MG63 (cell line): ENCODE data around the gene SLC34A1. TPM values are rescaled to one million over a fixed set of nuclear protein-coding genes. Genes with fewer than 3 reads are reported as not detected.
A peak's percentile ranks its signal among the peaks of the same experiment; 100 is the strongest.

Source experiments
- DNase-seq: peaks from one replicate; pipeline ENCODE4 v3.0.0-alpha.2; 2020
- H3K27me3 ChIP-seq: fragments of 250-450 bp; sonication (Bioruptor Pico); 2 replicates; pipeline ENCODE4 v1.5.1; 2020; ENCODE audit warnings: mild to moderate bottlenecking, moderate library complexity
- H3K36me3 ChIP-seq: fragments of 250-450 bp; sonication (Bioruptor Pico); 2 replicates; pipeline ENCODE4 v1.5.1; 2020; ENCODE audit warnings: mild to moderate bottlenecking, moderate library complexity
- H3K4me3 ChIP-seq: fragments of 250-450 bp; sonication (Bioruptor Pico); 2 replicates; pipeline ENCODE4 v1.5.1; 2020; ENCODE audit warnings: mild to moderate bottlenecking, moderate library complexity
- H3K9me3 ChIP-seq: fragments of 250-450 bp; sonication (Bioruptor Pico); 2 replicates; pipeline ENCODE4 v1.5.1; 2020; ENCODE audit warnings: mild to moderate bottlenecking, moderate library complexity
- total RNA-seq: library from RNA; depleted of rRNA; stranded (reverse); fragments of >200 nt; shearing (Covaris generic); gene quantifications from 2 replicates; pipeline ENCODE4 v1.2.3, GENCODE V29; 2014; ENCODE audit warnings: low replicate concordance

SLC34A1 gene
- total RNA-seq, 1 experiment from 2014 or later: not detected

- H3K4me3 ChIP-seq: no peak overlapping the region
- no peaks in the 10 kb centered on the region for H3K9me3 ChIP-seq
- no peaks in the 10 kb centered on the region for H3K27me3 ChIP-seq
- peak; percentile 86 for DNase-seq
- H3K36me3 ChIP-seq: no peaks in the 10 kb centered on the region
Observed at GRCh38 chr5:177389241-177390169, 5.3 kb downstream of the SLC34A1 start.

GRCh38 chr5:177390363-177391300, 6.4 kb downstream of the SLC34A1 start:
- Histone ChIP-seq H3K4me3 (no peak overlapping the region), H3K9me3 (no peaks in the 10 kb centered on the region), H3K36me3 (no peaks in the 10 kb centered on the region), H3K27me3 (no peaks in the 10 kb centered on the region)
- DNase-seq: peak; percentile 83

- H3K4me3 ChIP-seq: no peak overlapping the region
- H3K9me3 ChIP-seq: no peaks in the 10 kb centered on the region
- no peaks in the 10 kb centered on the region for H3K36me3 ChIP-seq
- H3K27me3 ChIP-seq: no peaks in the 10 kb centered on the region
- no peak for DNase-seq
Observed at GRCh38 chr5:177392765-177393164, 8.5 kb downstream of the SLC34A1 start.

- no peaks in the 10 kb centered on the region for H3K36me3 ChIP-seq
- no peaks in the 10 kb centered on the region for H3K9me3 ChIP-seq
- no peak overlapping the region for H3K4me3 ChIP-seq
- no peak for DNase-seq
- no peaks in the 10 kb centered on the region for H3K27me3 ChIP-seq
Observed at GRCh38 chr5:177393206-177393765, 9.1 kb downstream of the SLC34A1 start.

GRCh38 chr5:177393990-177394389, 9.8 kb downstream of the SLC34A1 start:
- Histone ChIP-seq H3K9me3 (no peaks in the 10 kb centered on the region), H3K36me3 (no peaks in the 10 kb centered on the region), H3K4me3 (no peak overlapping the region), H3K27me3 (no peaks in the 10 kb centered on the region)
- no peak for DNase-seq

- Histone ChIP-seq H3K9me3 (no peaks in the 10 kb centered on the region), H3K27me3 (peaks cover 5% of the 10 kb centered on the region), H3K4me3 (no peak overlapping the region), H3K36me3 (no peaks in the 10 kb centered on the region)
- no peak for DNase-seq
Observed at GRCh38 chr5:177396078-177396477, 11.8 kb downstream of the SLC34A1 start.

GRCh38 chr5:177396807-177397206, 12.6 kb downstream of the SLC34A1 start:
- no peaks in the 10 kb centered on the region for H3K9me3 ChIP-seq
- H3K4me3 ChIP-seq: no peak overlapping the region
- H3K36me3 ChIP-seq: no peaks in the 10 kb centered on the region
- peaks cover 12% of the 10 kb centered on the region for H3K27me3 ChIP-seq
- DNase-seq: no peak

- Histone ChIP-seq H3K9me3 (no peaks in the 10 kb centered on the region), H3K4me3 (no peak overlapping the region), H3K36me3 (no peaks in the 10 kb centered on the region), H3K27me3 (peaks cover 23% of the 10 kb centered on the region)
- DNase-seq: no peak
Observed at GRCh38 chr5:177397875-177398390, 13.7 kb downstream of the SLC34A1 start.

GRCh38 chr5:177399997-177400868, 16.0 kb downstream of the SLC34A1 start, which contains the start of gene PFN3:
TSS of gene PFN3 (minus strand) at chr5:177400661. CDS start at chr5:177400576, 85 bp downstream.
- Histone ChIP-seq H3K4me3 (no peak within 1 kb of the TSS), H3K27me3 (peaks cover 35% of the 10 kb centered on the region), H3K9me3 (no peaks in the 10 kb centered on the region), H3K36me3 (no peaks in the 10 kb centered on the region)
- DNase-seq: no peak

GRCh38 chr5:177402271-177403043, 18.2 kb downstream of the SLC34A1 start:
- peaks cover 35% of the 10 kb centered on the region for H3K27me3 ChIP-seq

GRCh38 chr5:177403102-177403791, 19.0 kb downstream of the SLC34A1 start:
- Histone ChIP-seq H3K36me3 (no peaks in the 10 kb centered on the region), H3K4me3 (peak overlapping the region; percentile 45), H3K27me3 (peaks cover 35% of the 10 kb centered on the region), H3K9me3 (no peaks in the 10 kb centered on the region)
- DNase-seq: no peak

More at GRCh38 chr5:177402271-177403043, 18.2 kb downstream of the SLC34A1 start:
- Histone ChIP-seq H3K9me3 (no peaks in the 10 kb centered on the region), H3K4me3 (peak overlapping the region; percentile 11; the same call in 1 of the 2 replicates), H3K36me3 (no peaks in the 10 kb centered on the region)
- DNase-seq: peak; percentile 75

GRCh38 chr5:177403792-177404640, 19.8 kb downstream of the SLC34A1 start:
- peak; percentile 79 for DNase-seq
- H3K27me3 ChIP-seq: peaks cover 35% of the 10 kb centered on the region
- H3K4me3 ChIP-seq: peak overlapping the region; percentile 45
- H3K36me3 ChIP-seq: no peaks in the 10 kb centered on the region
- no peaks in the 10 kb centered on the region for H3K9me3 ChIP-seq

GRCh38 chr5:177404641-177405179, 20.5 kb downstream of the SLC34A1 start:
- Histone ChIP-seq H3K36me3 (no peaks in the 10 kb centered on the region), H3K9me3 (no peaks in the 10 kb centered on the region), H3K4me3 (peak overlapping the region; percentile 45), H3K27me3 (peaks cover 35% of the 10 kb centered on the region)
- no peak for DNase-seq
